Measurements from ENCODE around the gene NANS.

The NANS gene

DNA sequence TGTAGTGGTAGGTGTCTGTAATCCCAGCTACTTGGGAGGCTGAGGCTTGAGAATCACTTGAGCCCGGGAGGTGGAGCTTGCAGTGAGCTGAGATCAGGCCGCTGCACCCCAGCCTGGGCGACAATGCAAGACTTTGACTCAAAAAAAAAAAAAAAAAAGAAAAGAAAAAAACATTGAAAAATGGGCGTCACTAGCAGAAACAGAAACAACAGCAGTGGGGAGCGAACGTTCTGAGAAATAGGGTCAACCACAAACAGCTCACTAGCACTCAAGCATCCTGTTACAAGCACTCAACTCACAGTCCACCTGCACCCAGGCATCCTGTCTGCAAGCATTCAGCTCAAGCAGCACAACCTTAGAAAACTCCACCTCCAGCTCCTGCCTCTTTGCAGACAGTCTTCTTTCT lies 45.3 kb downstream of the NANS start:
- DNase-seq (ENCODE audit: low spot score): no peak

DNA sequence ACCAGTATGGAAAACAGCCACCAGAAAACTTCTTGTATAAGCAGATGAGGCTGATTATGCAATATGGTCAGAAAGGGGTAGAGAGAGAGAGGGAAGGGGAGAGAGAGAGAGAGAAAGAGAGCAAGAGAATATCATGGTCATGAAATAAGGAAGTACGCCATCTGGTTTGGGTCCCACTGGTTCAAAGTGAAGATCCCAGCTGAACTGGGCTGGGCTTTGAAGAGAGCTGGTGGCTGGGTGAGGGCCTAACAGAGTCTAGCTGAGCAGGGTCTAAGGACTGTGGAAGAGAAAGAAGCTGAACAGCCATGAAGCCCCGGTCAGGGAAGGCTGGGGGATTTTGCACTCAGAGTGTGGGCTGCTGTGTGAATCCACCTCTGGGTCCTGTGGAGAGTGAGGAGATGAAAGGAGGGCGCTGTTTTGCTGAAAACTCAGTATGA lies 47.9 kb downstream of the NANS start:
- WGBS, 2 donors (ENCODE audit: extremely low coverage in 2 of 2, insufficient read length in 2 of 2, insufficient replicate concordance in 1 of 2): no CpG with 5 or more reads among the region's 3 CpGs
- no peak overlapping the region for H2BK5ac ChIP-seq (ENCODE audit: low read length)
- no peak overlapping the region for H3K4me2 ChIP-seq (ENCODE audit: insufficient read depth, low read length, poor library complexity, severe bottlenecking)
- H3K4ac ChIP-seq (ENCODE audit: low read length): no peak overlapping the region
- H2AFZ ChIP-seq (ENCODE audit: low read length): no peak overlapping the region
- no peak overlapping the region for H3K4me3 ChIP-seq (ENCODE audit: low read length in 2 of 2)
- no peak overlapping the region for H3K23ac ChIP-seq (ENCODE audit: low read depth, low read length, poor library complexity)
- no peak overlapping the region for H3K14ac ChIP-seq (ENCODE audit: low read length)
- no peaks in the 10 kb centered on the region for H3K36me3 ChIP-seq (replicated peaks in 1 of 2; ENCODE audit: control insufficient read depth in 2 of 2, insufficient read depth in 2 of 2, low read length in 2 of 2)
- H3K27me3 ChIP-seq (ENCODE audit: control insufficient read depth in 3 of 3, insufficient read depth in 3 of 3, low read depth in 1 of 3, low read length in 3 of 3): no peaks in the 10 kb centered on the region
- no peak overlapping the region for H2BK120ac ChIP-seq (ENCODE audit: low read depth, low read length)
- no peak overlapping the region for H2BK15ac ChIP-seq (ENCODE audit: low read length)
- H3K9ac ChIP-seq (ENCODE audit: low read depth, low read length, poor library complexity): peak overlapping the region; percentile 22
- H3K27ac ChIP-seq (replicated peaks; ENCODE audit: low read length): no peak overlapping the region
- H2AK5ac ChIP-seq (ENCODE audit: low read depth, low read length): no peak overlapping the region
- no peak overlapping the region for H4K8ac ChIP-seq (ENCODE audit: low read depth, low read length)
- DNase-seq (ENCODE audit: low spot score): no peak
- H3K18ac ChIP-seq (ENCODE audit: low read length): no peak overlapping the region
- no peak overlapping the region for H2BK12ac ChIP-seq (ENCODE audit: low read length)
- H3K9me3 ChIP-seq (replicated peaks in 1 of 2; ENCODE audit: control insufficient read depth in 2 of 2, insufficient read depth in 1 of 2, low read depth in 1 of 2, low read length in 2 of 2): no peaks in the 10 kb centered on the region
- H4K91ac ChIP-seq (ENCODE audit: low read depth, low read length, poor library complexity): no peak overlapping the region
- peaks cover 0 to 6% of the 10 kb centered on the region in 2 donors for H3K4me1 ChIP-seq (ENCODE audit: control insufficient read depth in 2 of 2, insufficient read depth in 1 of 2, low read depth in 1 of 2, low read length in 2 of 2)
- H3K79me1 ChIP-seq (ENCODE audit: low read depth, low read length): no peaks in the 10 kb centered on the region

More for the DNA sequence above, 45.3 kb downstream of the NANS start:
- Histone ChIP-seq H2BK5ac (ENCODE audit: low read length) (no peak overlapping the region), H2BK15ac (ENCODE audit: low read length) (no peak overlapping the region), H2AFZ (ENCODE audit: low read length) (no peak overlapping the region), H2AK5ac (ENCODE audit: low read depth, low read length) (no peak overlapping the region), H3K27me3 (ENCODE audit: control insufficient read depth in 3 of 3, insufficient read depth in 3 of 3, low read depth in 1 of 3, low read length in 3 of 3) (no peaks in the 10 kb centered on the region), H3K36me3 (replicated peaks in 1 of 2; ENCODE audit: control insufficient read depth in 2 of 2, insufficient read depth in 2 of 2, low read length in 2 of 2) (no peaks in the 10 kb centered on the region), H3K4ac (ENCODE audit: low read length) (no peak overlapping the region), H3K14ac (ENCODE audit: low read length) (no peak overlapping the region), H4K91ac (ENCODE audit: low read depth, low read length, poor library complexity) (no peak overlapping the region), H4K8ac (ENCODE audit: low read depth, low read length) (no peak overlapping the region), H3K4me2 (ENCODE audit: insufficient read depth, low read length, poor library complexity, severe bottlenecking) (no peak overlapping the region), H2BK120ac (ENCODE audit: low read depth, low read length) (no peak overlapping the region), H3K79me1 (ENCODE audit: low read depth, low read length) (no peaks in the 10 kb centered on the region), H2BK12ac (ENCODE audit: low read length) (no peak overlapping the region), H3K27ac (replicated peaks; ENCODE audit: low read length) (no peak overlapping the region), H3K4me3 (ENCODE audit: low read length in 2 of 2) (no peak overlapping the region), H3K9me3 (replicated peaks in 1 of 2; ENCODE audit: control insufficient read depth in 2 of 2, insufficient read depth in 1 of 2, low read depth in 1 of 2, low read length in 2 of 2) (no peaks in the 10 kb centered on the region), H3K23ac (ENCODE audit: low read depth, low read length, poor library complexity) (no peak overlapping the region), H3K18ac (ENCODE audit: low read length) (no peak overlapping the region), H3K9ac (ENCODE audit: low read depth, low read length, poor library complexity) (no peak overlapping the region), H3K4me1 (ENCODE audit: control insufficient read depth in 2 of 2, insufficient read depth in 1 of 2, low read depth in 1 of 2, low read length in 2 of 2) (peaks cover 0 to 6% of the 10 kb centered on the region in 2 donors)
- WGBS, 2 donors (ENCODE audit: extremely low coverage in 2 of 2, insufficient read length in 2 of 2, insufficient replicate concordance in 1 of 2): no CpG with 5 or more reads among the region's 6 CpGs

DNA sequence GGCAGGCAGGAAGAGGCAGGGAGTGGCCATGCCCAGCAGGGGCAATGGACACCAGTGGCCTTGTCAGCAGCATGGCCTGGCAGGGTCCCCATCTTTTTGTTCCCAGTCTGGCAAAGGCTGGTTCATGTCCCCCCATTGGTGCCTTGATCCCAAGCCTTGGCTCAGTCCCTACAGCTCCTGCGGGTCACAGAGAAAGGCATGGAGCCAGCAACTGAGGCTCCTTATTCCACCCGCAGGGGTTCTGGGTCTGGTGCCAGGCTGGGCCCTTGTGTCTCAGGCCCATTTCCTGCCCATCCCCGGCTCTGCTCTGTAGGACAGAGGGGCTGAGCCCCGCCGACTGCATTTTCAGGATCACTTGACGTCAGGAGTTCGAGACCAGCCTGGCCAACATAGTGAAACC lies 48.5 kb downstream of the NANS start:
- no CpG with 5 or more reads among the region's 7 CpGs for WGBS, 2 donors (ENCODE audit: extremely low coverage in 2 of 2, insufficient read length in 2 of 2, insufficient replicate concordance in 1 of 2)
- H2AK5ac ChIP-seq (ENCODE audit: low read depth, low read length): no peak overlapping the region
- no peaks in the 10 kb centered on the region for H3K79me1 ChIP-seq (ENCODE audit: low read depth, low read length)
- H3K18ac ChIP-seq (ENCODE audit: low read length): peak overlapping the region; percentile 35
- H2BK12ac ChIP-seq (ENCODE audit: low read length): no peak overlapping the region
- no peak overlapping the region for H4K91ac ChIP-seq (ENCODE audit: low read depth, low read length, poor library complexity)
- no peak overlapping the region for H2BK15ac ChIP-seq (ENCODE audit: low read length)
- no peak overlapping the region for H2BK5ac ChIP-seq (ENCODE audit: low read length)
- H3K4me2 ChIP-seq (ENCODE audit: insufficient read depth, low read length, poor library complexity, severe bottlenecking): no peak overlapping the region
- peaks cover 0 to 1% (median 0%) of the 10 kb centered on the region in 3 experiments for H3K27me3 ChIP-seq (ENCODE audit: control insufficient read depth in 3 of 3, insufficient read depth in 3 of 3, low read depth in 1 of 3, low read length in 3 of 3)
- no peak overlapping the region for H3K27ac ChIP-seq (replicated peaks; ENCODE audit: low read length)
- H2AFZ ChIP-seq (ENCODE audit: low read length): no peak overlapping the region
- no peak overlapping the region for H3K4me3 ChIP-seq (ENCODE audit: low read length in 2 of 2)
- no peak for DNase-seq (ENCODE audit: low spot score)
- no peak overlapping the region for H3K23ac ChIP-seq (ENCODE audit: low read depth, low read length, poor library complexity)
- H3K4me1 ChIP-seq (ENCODE audit: control insufficient read depth in 2 of 2, insufficient read depth in 1 of 2, low read depth in 1 of 2, low read length in 2 of 2): peaks cover 0 to 6% of the 10 kb centered on the region in 2 donors
- no peak overlapping the region for H2BK120ac ChIP-seq (ENCODE audit: low read depth, low read length)
- H3K36me3 ChIP-seq (replicated peaks in 1 of 2; ENCODE audit: control insufficient read depth in 2 of 2, insufficient read depth in 2 of 2, low read length in 2 of 2): no peaks in the 10 kb centered on the region
- peak overlapping the region; percentile 17 for H3K14ac ChIP-seq (ENCODE audit: low read length)
- H4K8ac ChIP-seq (ENCODE audit: low read depth, low read length): no peak overlapping the region
- H3K4ac ChIP-seq (ENCODE audit: low read length): no peak overlapping the region
- no peaks in the 10 kb centered on the region for H3K9me3 ChIP-seq (replicated peaks in 1 of 2; ENCODE audit: control insufficient read depth in 2 of 2, insufficient read depth in 1 of 2, low read depth in 1 of 2, low read length in 2 of 2)
- no peak overlapping the region for H3K9ac ChIP-seq (ENCODE audit: low read depth, low read length, poor library complexity)

DNA sequence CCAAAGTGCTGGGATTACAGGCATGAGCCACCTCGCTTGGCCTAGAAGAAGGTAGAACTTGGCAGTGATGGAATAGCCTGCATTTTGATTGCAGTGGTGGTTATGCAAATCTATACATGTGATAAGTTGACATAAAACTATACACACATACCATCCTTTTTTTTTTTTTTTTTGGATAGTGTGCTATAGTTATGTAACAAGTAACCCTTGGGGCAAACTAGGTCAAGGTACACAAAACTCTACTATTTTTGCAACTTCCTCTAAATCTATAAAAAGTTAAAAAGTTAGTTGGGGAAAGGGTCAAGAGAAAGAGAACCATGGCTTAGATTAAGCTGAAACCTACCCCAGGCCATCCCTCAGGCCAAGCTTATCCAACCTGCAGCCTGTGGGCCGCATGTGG lies 51.4 kb downstream of the NANS start:
- Histone ChIP-seq H2AK5ac (ENCODE audit: low read depth, low read length) (no peak overlapping the region), H3K36me3 (replicated peaks in 1 of 2; ENCODE audit: control insufficient read depth in 2 of 2, insufficient read depth in 2 of 2, low read length in 2 of 2) (no peaks in the 10 kb centered on the region), H3K27me3 (ENCODE audit: control insufficient read depth in 3 of 3, insufficient read depth in 3 of 3, low read depth in 1 of 3, low read length in 3 of 3) (peaks cover 0 to 3% (median 0%) of the 10 kb centered on the region in 3 experiments), H4K91ac (ENCODE audit: low read depth, low read length, poor library complexity) (no peak overlapping the region), H2BK5ac (ENCODE audit: low read length) (no peak overlapping the region), H3K4me3 (ENCODE audit: low read length in 2 of 2) (no peak overlapping the region), H2BK120ac (ENCODE audit: low read depth, low read length) (no peak overlapping the region), H4K8ac (ENCODE audit: low read depth, low read length) (no peak overlapping the region), H3K27ac (replicated peaks; ENCODE audit: low read length) (no peak overlapping the region), H3K9ac (ENCODE audit: low read depth, low read length, poor library complexity) (no peak overlapping the region), H2BK12ac (ENCODE audit: low read length) (no peak overlapping the region), H3K23ac (ENCODE audit: low read depth, low read length, poor library complexity) (no peak overlapping the region), H3K4ac (ENCODE audit: low read length) (no peak overlapping the region), H3K4me2 (ENCODE audit: insufficient read depth, low read length, poor library complexity, severe bottlenecking) (no peak overlapping the region), H3K4me1 (ENCODE audit: control insufficient read depth in 2 of 2, insufficient read depth in 1 of 2, low read depth in 1 of 2, low read length in 2 of 2) (peaks cover 0 to 1% of the 10 kb centered on the region in 2 donors), H3K18ac (ENCODE audit: low read length) (no peak overlapping the region), H3K14ac (ENCODE audit: low read length) (no peak overlapping the region), H3K9me3 (replicated peaks in 1 of 2; ENCODE audit: control insufficient read depth in 2 of 2, insufficient read depth in 1 of 2, low read depth in 1 of 2, low read length in 2 of 2) (no peaks in the 10 kb centered on the region), H2AFZ (ENCODE audit: low read length) (no peak overlapping the region), H2BK15ac (ENCODE audit: low read length) (no peak overlapping the region), H3K79me1 (ENCODE audit: low read depth, low read length) (no peaks in the 10 kb centered on the region)
- WGBS, 2 donors (ENCODE audit: extremely low coverage in 2 of 2, insufficient read length in 2 of 2, insufficient replicate concordance in 1 of 2): no CpG with 5 or more reads among the region's 2 CpGs
- no peak for DNase-seq (ENCODE audit: low spot score)
